H1 (cell line): ENCODE measurements around the gene HNF4A. TPM values are rescaled to one million over a fixed set of nuclear protein-coding genes. Genes with fewer than 3 reads are reported as not detected.

Experiments
- CTCF ChIA-PET: fragments of 300-600 bp; sonication (Branson Sonifier 250); formaldehyde crosslinking; loops from one replicate; lab custom pipeline; 2021; ENCODE audit not compliant: partially characterized antibody; lab: Charles Lee
- POLR2A ChIA-PET: fragments of 300-600 bp; sonication (Branson Sonifier 250); formaldehyde crosslinking; loops from one replicate; lab custom pipeline; 2021; ENCODE audit warnings: inconsistent platforms; ENCODE audit not compliant: partially characterized antibody; lab: Charles Lee
- DNase-seq, 2 experiments: peaks; one replicate each; pipeline versions ENCODE4 v3.0.0 to v3.0.0-alpha.2; 2010 to 2022; ENCODE audit warnings: low spot score in 2 of 2, low read depth in 1 of 2, mixed read lengths in 1 of 2
- FAIRE-seq: peaks from 2 replicates; lab custom pipeline; 2011; peaks lifted over from hg19 to GRCh38; lab: Jason Lieb, UNC
- H2AFZ ChIP-seq: 2 replicates; pipeline ENCODE4 v1.8.1; 2012; ENCODE audit warnings: low read length, inconsistent platforms
- H2AK5ac ChIP-seq: 2 replicates; pipeline ENCODE4 v1.6.1; 2013; ENCODE audit warnings: low read depth, low read length
- H2BK120ac ChIP-seq: replicated peaks from 2 replicates; pipeline ENCODE3; 2013; ENCODE audit warnings: low read depth, low read length, inconsistent platforms
- H2BK12ac ChIP-seq: 2 replicates; pipeline ENCODE4 v1.6.1; 2013; ENCODE audit warnings: low read depth, low read length
- H2BK15ac ChIP-seq: 2 replicates; pipeline ENCODE4 v1.6.1; 2013; ENCODE audit warnings: low read length
- H2BK20ac ChIP-seq: 2 replicates; pipeline ENCODE4 v1.6.1; 2013; ENCODE audit warnings: low read length
- H2BK5ac ChIP-seq: 2 replicates; pipeline ENCODE4 v1.6.1; 2013; ENCODE audit warnings: low read depth, low read length
- H3K14ac ChIP-seq: 2 replicates; pipeline ENCODE4 v1.6.1; 2013; ENCODE audit warnings: inconsistent platforms; ENCODE audit not compliant: insufficient read length
- H3K18ac ChIP-seq: 2 replicates; pipeline ENCODE4 v1.6.1; 2013; ENCODE audit warnings: low read length; ENCODE audit errors: extremely low read depth
- H3K23ac ChIP-seq: 2 replicates; pipeline ENCODE4 v1.6.1; 2013; ENCODE audit warnings: inconsistent platforms; ENCODE audit not compliant: insufficient read length
- H3K23me2 ChIP-seq: 2 replicates; pipeline ENCODE4 v1.6.1; 2013; ENCODE audit warnings: low read depth, low read length
- H3K27ac ChIP-seq: 2 replicates; pipeline ENCODE4 v1.6.1; 2011; ENCODE audit warnings: low read depth, low read length, inconsistent platforms
- H3K27me3 ChIP-seq, 4 experiments: replicated peaks in 1 of 4; 1 replicate in 1 of 4; 2 replicates in 3 of 4; pipeline versions ENCODE4 v1.6.1 to v1.8.1; 2011 to 2013; ENCODE audit warnings: low read length in 3 of 4, mild to moderate bottlenecking in 3 of 4, inconsistent platforms in 2 of 4, mixed read lengths in 2 of 4, moderate library complexity in 1 of 4; ENCODE audit not compliant: control insufficient read depth in 3 of 4, insufficient read depth in 3 of 4; ENCODE audit errors: extremely low read depth in 1 of 4
- H3K36me3 ChIP-seq, 4 experiments: 2 replicates each; pipeline versions ENCODE4 v1.6.1 to v1.8.1; 2011 to 2013; ENCODE audit warnings: mild to moderate bottlenecking in 4 of 4, low read length in 3 of 4, moderate library complexity in 2 of 4, control low read depth in 1 of 4, inconsistent platforms in 1 of 4; ENCODE audit not compliant: insufficient read depth in 4 of 4, control insufficient read depth in 2 of 4
- H3K4ac ChIP-seq: replicated peaks from 2 replicates; pipeline ENCODE3; 2013; ENCODE audit warnings: low read length, low read depth, mixed read lengths, inconsistent platforms; ENCODE audit not compliant: insufficient read length
- H3K4me1 ChIP-seq, 4 experiments: replicated peaks in 1 of 4; 1 replicate in 1 of 4; 2 replicates in 3 of 4; pipeline versions ENCODE4 v1.6.1 to v1.8.1; 2011 to 2013; ENCODE audit warnings: low read length in 3 of 4, inconsistent platforms in 2 of 4, mixed read lengths in 1 of 4; ENCODE audit not compliant: insufficient read depth in 4 of 4, control insufficient read depth in 3 of 4
- H3K4me2 ChIP-seq, 2 experiments: 2 replicates each; pipeline versions ENCODE4 v1.6.1 to v1.8.1; 2011 to 2013; ENCODE audit warnings: low read depth in 2 of 2, low read length in 2 of 2, control low read depth in 1 of 2, inconsistent platforms in 1 of 2, mild to moderate bottlenecking in 1 of 2; ENCODE audit not compliant: insufficient read depth in 1 of 2
- H3K4me3 ChIP-seq, 4 experiments: fragments of 200-600, 300-600 bp in 1 of 4; sonication (generic), shearing (Covaris generic), sonication (Bioruptor Twin) in 1 of 4; 2 replicates each; pipeline versions ENCODE4 v1.5.1 to v1.8.1; 2011 to 2016; ENCODE audit warnings: low read length in 4 of 4, low read depth in 3 of 4, control low read depth in 2 of 4, inconsistent platforms in 2 of 4, mild to moderate bottlenecking in 2 of 4, mixed read lengths in 1 of 4, moderate library complexity in 1 of 4; ENCODE audit not compliant: insufficient read depth in 2 of 4; ENCODE audit errors: extremely low read depth in 1 of 4
- H3K56ac ChIP-seq: replicated peaks from 2 replicates; pipeline ENCODE3; 2013; ENCODE audit warnings: low read depth, mild to moderate bottlenecking, mixed read lengths, low read length, inconsistent platforms; ENCODE audit not compliant: insufficient read length
- H3K79me1 ChIP-seq: 2 replicates; pipeline ENCODE4 v1.6.1; 2013; ENCODE audit warnings: low read depth, low read length, control low read depth
- H3K79me2 ChIP-seq, 2 experiments: 2 replicates each; pipeline versions ENCODE4 v1.6.1 to v1.8.1; 2012 to 2013; ENCODE audit warnings: low read length in 2 of 2, mild to moderate bottlenecking in 2 of 2, inconsistent platforms in 1 of 2; ENCODE audit not compliant: insufficient read depth in 2 of 2, control insufficient read depth in 1 of 2
- H3K9ac ChIP-seq, 4 experiments: replicated peaks in 1 of 4; 1 replicate in 1 of 4; 2 replicates in 3 of 4; pipeline versions ENCODE4 v1.6.1 to v1.8.1; 2011 to 2013; ENCODE audit warnings: low read depth in 3 of 4, low read length in 3 of 4, control low read depth in 2 of 4, mild to moderate bottlenecking in 2 of 4, moderate library complexity in 2 of 4, inconsistent platforms in 1 of 4; ENCODE audit errors: extremely low read depth in 1 of 4
- H3K9me3 ChIP-seq, 2 experiments: 2 replicates each; pipeline versions ENCODE4 v1.6.1 to v1.8.1; 2012 to 2013; ENCODE audit warnings: mild to moderate bottlenecking in 2 of 2, moderate library complexity in 2 of 2, control low read depth in 1 of 2, inconsistent platforms in 1 of 2, low read depth in 1 of 2, low read length in 1 of 2, mixed read lengths in 1 of 2; ENCODE audit not compliant: insufficient read depth in 2 of 2
- H4K20me1 ChIP-seq, 2 experiments: replicated peaks in 1 of 2; 2 replicates each; pipeline versions ENCODE3 to v1.8.1; 2011 to 2013; ENCODE audit warnings: inconsistent platforms in 2 of 2, low read length in 2 of 2, mild to moderate bottlenecking in 1 of 2; ENCODE audit not compliant: insufficient read depth in 2 of 2, control insufficient read depth in 1 of 2
- H4K5ac ChIP-seq: 2 replicates; pipeline ENCODE4 v1.6.1; 2013; ENCODE audit warnings: low read length, low read depth, mixed read lengths, inconsistent platforms; ENCODE audit not compliant: insufficient read length
- H4K8ac ChIP-seq: 2 replicates; pipeline ENCODE4 v1.8.0; 2013; ENCODE audit warnings: mild to moderate bottlenecking, moderate library complexity, low read length, inconsistent platforms; ENCODE audit not compliant: insufficient read depth; ENCODE audit errors: extremely low read depth
- H4K91ac ChIP-seq: replicated peaks from 2 replicates; pipeline ENCODE3; 2013; ENCODE audit warnings: low read length, mixed read lengths, inconsistent platforms; ENCODE audit not compliant: insufficient read length
- KDM4A ChIP-seq: IDR thresholded peaks from one replicate; pipeline ENCODE4 v1.7.1; 2012; ENCODE audit warnings: low read depth, mild to moderate bottlenecking, moderate library complexity, low read length, inconsistent platforms; ENCODE audit not compliant: severe bottlenecking
- SP1 ChIP-seq: IDR thresholded peaks from 2 replicates; pipeline ENCODE4 v1.6.1; 2011; ENCODE audit warnings: low read depth, low read length
- WGBS, 2 experiments: shearing (Covaris generic) in 1 of 2; methylation state at CpG; one replicate each; pipeline versions ENCODE4 v1.1.6 to v1.1.7; 2013 to 2015; ENCODE audit warnings: low lambda C conversion rate in 2 of 2, mixed read lengths in 2 of 2, inconsistent platforms in 1 of 2, low coverage in 1 of 2, missing lambda C conversion rate in 1 of 2; ENCODE audit not compliant: insufficient replicate concordance in 2 of 2, insufficient coverage in 1 of 2, insufficient read length in 1 of 2; ENCODE audit errors: extremely low coverage in 1 of 2, missing lambda C conversion rate in 1 of 2; 5-methylcytosine and 5-hydroxymethylcytosine counted together
- polyA plus RNA-seq, 7 experiments: library from polyadenylated mRNA; depleted of rRNA in 3 of 7; stranded (reverse) in 5 of 7; unstranded in 2 of 7; fragments of >200 nt in 5 of 7; fragments of 200-250 nt in 2 of 7; gene quantifications; 1 replicate in 5 of 7; 2 replicates in 1 of 7; 4 replicates in 1 of 7; pipeline versions ENCODE4 v1.2.1 to v1.2.3, GENCODE V29; 2011 to 2013; ENCODE audit warnings: missing spikeins in 2 of 7, mixed read lengths in 2 of 7
- total RNA-seq: library from RNA; stranded (reverse); fragmentation: NEBNext Ultra II Directional; extraction: Animal tissue kit (Norgen Biotek cat#: 25700); gene quantifications from 2 replicates; pipeline ENCODE4 v1.2.1, GENCODE V29; 2021

HNF4A gene
- total and polyA plus RNA-seq, 2 of the 8 experiments (the other 6 are each of a cell fraction or from before 2014, with no cell fraction given): 0.03 TPM; not detected in 1

- Histone ChIP-seq H2BK120ac (no peak overlapping the region), H4K8ac (peak overlapping the region; percentile 82; the same call in 1 of the 2 replicates), H3K14ac (no peak overlapping the region), H3K4ac (no peak overlapping the region)
- peak; percentile 89 for TF ChIP-seq SP1
- TF ChIP-seq KDM4A: no peak
- TF ChIP-seq, all 59 proteins: peak for 1
- H3K9me3 ChIP-seq: no peaks in the 10 kb centered on the region
- no peaks in the 10 kb centered on the region for H3K4me1 ChIP-seq
- DNase-seq (peak in 1 of 2 experiments; percentile 46), FAIRE-seq (no peak)
- H3K27me3 ChIP-seq: no peaks in the 10 kb centered on the region; a peak in 1 of 7 replicates
- H3K56ac ChIP-seq: no peak overlapping the region
- no peak overlapping the region for H3K4me2 ChIP-seq
- no peaks in the 10 kb centered on the region for H3K36me3 ChIP-seq
- H2AK5ac ChIP-seq: no peak overlapping the region
- H2AFZ ChIP-seq: no peak overlapping the region
- no peak overlapping the region for H3K18ac ChIP-seq
- POLR2A ChIA-PET: interaction anchor here (1.0 to 1.1 kb wide), 2 partner anchors 8 to 26 kb away, joined by 3 read pairs; partner anchors contain the start of gene TTPAL
- no peak overlapping the region for H3K23ac ChIP-seq
- H3K79me1 ChIP-seq: no peaks in the 10 kb centered on the region
- H3K4me3 ChIP-seq: no peak overlapping the region
- CTCF ChIA-PET: interaction anchor here (0.7 to 2.8 kb wide), 6 partner anchors 18 to 250 kb away, joined by 3 to 11 read pairs (median 5); partner anchors contain the start of gene FITM2
- H3K27ac ChIP-seq: no peak overlapping the region
- H4K20me1 ChIP-seq: no peaks in the 10 kb centered on the region
- no peaks in the 10 kb centered on the region for H3K79me2 ChIP-seq
- no peak overlapping the region for H3K9ac ChIP-seq
- H2BK15ac ChIP-seq: no peak overlapping the region
- H4K5ac ChIP-seq: peak overlapping the region; percentile 26
- H3K23me2 ChIP-seq: no peaks in the 10 kb centered on the region
- no peak overlapping the region for H2BK5ac ChIP-seq
- H4K91ac ChIP-seq: peak overlapping the region; percentile 31
- H2BK12ac ChIP-seq: no peak overlapping the region
- WGBS, 2 experiments: 83% methylated on average over 12 of the region's 12 CpGs; no CpG with 5 or more reads in 1 of the 2 experiments
- no peak overlapping the region for H2BK20ac ChIP-seq
Measured at GRCh38 chr20:44467289-44467883, 111.9 kb downstream of the HNF4A start.
